NCI-H2107 (cell line): ENCODE data around the gene MRPL20.
"Not testable (repeated sequence)": the region's sequence is repeated elsewhere in the genome, so short reads cannot be mapped to it uniquely, and the experiment has no call there.

Experiments
- DNase-seq: peaks from one replicate; lab custom pipeline; 2025; lab: John Stamatoyannopoulos, UW

Gene MRPL20

GRCh38 chr1:1437033-1437903 is 30.2 kb upstream of the MRPL20 start:
- no peak for DNase-seq

GRCh38 chr1:1436630-1437032 is 29.5 kb upstream of the MRPL20 start:
- no peak for DNase-seq

GRCh38 chr1:1435911-1436629 is 29.0 kb upstream of the MRPL20 start:
- DNase-seq: no peak

- no peak for DNase-seq
Measured at GRCh38 chr1:1435106-1435903, 28.2 kb upstream of the MRPL20 start, which contains the start of gene VWA1. Gene VWA1, plus strand, starts transcription at chr1:1435690. Its CDS starts 59 bp downstream, at chr1:1435749.

- no peak for DNase-seq
Measured at GRCh38 chr1:1434824-1435105, 27.7 kb upstream of the MRPL20 start.

- no peak for DNase-seq
Measured at GRCh38 chr1:1434131-1434823, 27.2 kb upstream of the MRPL20 start.

GRCh38 chr1:1433804-1434130 is 26.7 kb upstream of the MRPL20 start:
- DNase-seq: no peak

GRCh38 chr1:1432951-1433803 is 26.1 kb upstream of the MRPL20 start:
- no peak for DNase-seq

- no peak for DNase-seq
Measured at GRCh38 chr1:1432274-1432950, 25.3 kb upstream of the MRPL20 start.

GRCh38 chr1:1431845-1432273 is 24.8 kb upstream of the MRPL20 start:
- no peak for DNase-seq

- no peak for DNase-seq
Measured at GRCh38 chr1:1430992-1431844, 24.1 kb upstream of the MRPL20 start.

- no peak for DNase-seq
Measured at GRCh38 chr1:1430114-1430982, 23.3 kb upstream of the MRPL20 start.

GRCh38 chr1:1429671-1430073 is 22.6 kb upstream of the MRPL20 start:
- DNase-seq: no peak

- not testable (repeated sequence) for DNase-seq
Measured at GRCh38 chr1:1428967-1429366, 21.9 kb upstream of the MRPL20 start.

- no peak for DNase-seq
Measured at GRCh38 chr1:1428174-1428573, 21.1 kb upstream of the MRPL20 start.

GRCh38 chr1:1427820-1428148 is 20.7 kb upstream of the MRPL20 start:
- no peak for DNase-seq

- no peak for DNase-seq
Measured at GRCh38 chr1:1427106-1427819, 20.2 kb upstream of the MRPL20 start.

- no peak for DNase-seq
Measured at GRCh38 chr1:1426496-1427105, 19.5 kb upstream of the MRPL20 start.
